IPS DF 4.7 (cell line): ENCODE data around the gene MMP15.

Experiments
- DNase-seq: peaks from one replicate; pipeline ENCODE4 v3.0.0-alpha.2; 2013; ENCODE audit warnings: low spot score; ENCODE audit errors: extremely low read depth

The MMP15 gene

GRCh38 chr16:58018803-58019202 is 6.8 kb upstream of the MMP15 start:
- no peak for DNase-seq

- DNase-seq, result no peak
Measured at GRCh38 chr16:58019866-58020538, 5.6 kb upstream of the MMP15 start.

- no peak for DNase-seq
Measured at GRCh38 chr16:58020628-58021521, 4.7 kb upstream of the MMP15 start.

- DNase-seq, result no peak
Measured at GRCh38 chr16:58021661-58022551, 3.6 kb upstream of the MMP15 start.

GRCh38 chr16:58022601-58023371 is 2.8 kb upstream of the MMP15 start:
- no peak for DNase-seq

- no peak for DNase-seq
Measured at GRCh38 chr16:58024486-58025350, 836 bp upstream of the MMP15 start.

- DNase-seq, result no peak
Measured at GRCh38 chr16:58026139-58026704, 668 bp downstream of the MMP15 start.

- no peak for DNase-seq
Measured at GRCh38 chr16:58026705-58027160, 1.2 kb downstream of the MMP15 start.

GRCh38 chr16:58027161-58027915 is 1.8 kb downstream of the MMP15 start:
- DNase-seq, result no peak

- DNase-seq, result no peak
Measured at GRCh38 chr16:58027916-58028455, 2.4 kb downstream of the MMP15 start.

GRCh38 chr16:58028541-58029070 is 3.1 kb downstream of the MMP15 start:
- no peak for DNase-seq

- DNase-seq, result no peak
Measured at GRCh38 chr16:58029410-58029809, 3.9 kb downstream of the MMP15 start.

- no peak for DNase-seq
Measured at GRCh38 chr16:58030136-58030840, 4.7 kb downstream of the MMP15 start.

- DNase-seq, result no peak
Measured at GRCh38 chr16:58031016-58031800, 5.7 kb downstream of the MMP15 start.

GRCh38 chr16:58032710-58033293 is 7.2 kb downstream of the MMP15 start:
- no peak for DNase-seq

- no peak for DNase-seq
Measured at GRCh38 chr16:58034128-58034685, 8.7 kb downstream of the MMP15 start.
